ENCODE data around the gene MAPK9.
A peak's percentile ranks its signal among the peaks of the same experiment; 100 is the strongest.
"Not testable (repeated sequence)": the region's sequence is repeated elsewhere in the genome, so short reads cannot be mapped to it uniquely, and the experiment has no call there.

Gene MAPK9

DNA sequence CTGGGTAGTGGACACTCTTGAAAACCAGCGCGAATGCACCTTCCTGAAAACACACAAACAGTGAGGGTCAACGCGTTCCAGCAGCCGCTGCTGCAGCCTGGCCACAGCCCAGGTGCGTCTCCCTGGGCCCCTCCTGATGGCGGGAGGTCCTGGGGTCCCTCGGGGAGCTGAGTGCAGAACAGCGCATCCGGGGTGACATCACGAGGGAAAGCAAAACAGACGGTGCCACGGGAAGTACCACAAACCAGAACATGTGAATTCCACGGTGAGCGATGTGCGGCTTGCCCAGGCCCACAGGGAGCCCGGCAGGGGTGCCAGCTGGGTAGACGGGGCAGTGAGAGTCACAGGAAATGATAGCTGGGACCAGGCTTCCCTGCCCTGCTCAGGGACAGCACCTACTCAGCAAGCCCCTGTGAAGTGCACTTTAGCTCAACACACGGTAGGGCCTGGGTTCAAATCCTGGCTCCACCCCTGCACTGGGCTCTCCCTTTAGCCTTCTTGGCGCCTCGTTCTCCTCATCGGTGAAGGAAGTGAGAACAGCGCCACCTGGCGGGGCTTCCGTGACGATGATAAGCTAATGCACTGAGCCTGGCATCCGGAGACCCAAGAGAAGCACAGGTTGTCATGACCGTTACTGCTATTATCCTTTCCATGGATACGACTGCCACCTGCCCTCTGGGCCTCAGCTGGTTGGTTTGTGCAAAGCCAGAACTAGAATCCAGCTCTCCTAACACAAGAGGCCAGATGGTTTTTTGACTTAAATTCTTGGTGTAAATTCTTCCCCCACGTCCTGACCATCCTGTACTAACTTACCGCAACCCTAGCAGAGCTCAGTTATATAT is 36.6 kb upstream of the MAPK9 start:
- DNase-seq (ENCODE audit: extremely low read depth in 1 of 2, low read depth in 1 of 2): peak; percentile 61 to 79

DNA sequence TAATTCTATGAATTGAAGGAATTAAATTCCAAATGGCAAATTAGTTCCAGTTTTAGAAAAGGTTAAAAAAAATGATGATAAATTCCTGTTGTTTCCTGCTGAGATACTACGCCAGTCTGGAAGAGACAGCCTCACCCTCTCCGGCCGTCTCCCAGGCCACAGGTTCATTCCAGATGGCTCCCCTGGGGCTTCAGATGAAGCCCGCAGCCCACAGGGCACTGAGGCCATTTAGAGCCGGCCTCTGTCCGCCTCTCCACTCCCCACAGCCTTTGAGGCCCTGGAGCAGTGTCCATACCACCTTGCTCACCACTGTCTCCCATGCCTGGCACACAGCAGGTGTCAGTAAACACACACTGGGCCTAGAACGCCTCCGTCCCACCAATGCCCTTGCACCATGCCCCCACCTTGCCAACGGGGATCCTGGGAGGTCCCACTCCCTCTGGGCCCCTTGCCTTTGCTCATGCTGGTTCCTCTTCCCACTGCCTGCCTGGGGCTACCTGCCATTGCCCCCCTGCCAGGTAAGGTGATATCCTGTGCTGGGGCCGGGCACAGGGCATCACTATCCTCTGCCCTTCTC is 35.2 kb upstream of the MAPK9 start:
- DNase-seq (ENCODE audit: extremely low read depth in 1 of 2, low read depth in 1 of 2): no peak

DNA sequence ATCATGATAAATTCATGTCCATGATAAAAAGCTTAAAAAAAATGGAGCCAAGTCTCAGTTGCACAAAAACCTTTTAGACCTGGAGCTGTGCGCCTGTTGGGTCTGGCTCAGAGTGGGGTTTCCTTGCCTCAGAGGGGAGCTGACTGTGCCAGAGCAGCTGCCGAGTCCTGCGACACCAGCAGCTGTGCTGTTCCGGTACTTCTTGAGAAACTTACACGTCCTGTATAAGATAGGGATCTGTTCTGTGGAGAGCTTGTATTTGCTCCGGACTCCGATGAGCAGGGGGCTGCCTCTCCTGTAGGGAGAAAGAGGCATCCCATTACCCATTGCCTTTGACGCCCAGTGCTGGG is 32.7 kb upstream of the MAPK9 start:
- no peak for DNase-seq (ENCODE audit: extremely low read depth in 1 of 2, low read depth in 1 of 2)

DNA sequence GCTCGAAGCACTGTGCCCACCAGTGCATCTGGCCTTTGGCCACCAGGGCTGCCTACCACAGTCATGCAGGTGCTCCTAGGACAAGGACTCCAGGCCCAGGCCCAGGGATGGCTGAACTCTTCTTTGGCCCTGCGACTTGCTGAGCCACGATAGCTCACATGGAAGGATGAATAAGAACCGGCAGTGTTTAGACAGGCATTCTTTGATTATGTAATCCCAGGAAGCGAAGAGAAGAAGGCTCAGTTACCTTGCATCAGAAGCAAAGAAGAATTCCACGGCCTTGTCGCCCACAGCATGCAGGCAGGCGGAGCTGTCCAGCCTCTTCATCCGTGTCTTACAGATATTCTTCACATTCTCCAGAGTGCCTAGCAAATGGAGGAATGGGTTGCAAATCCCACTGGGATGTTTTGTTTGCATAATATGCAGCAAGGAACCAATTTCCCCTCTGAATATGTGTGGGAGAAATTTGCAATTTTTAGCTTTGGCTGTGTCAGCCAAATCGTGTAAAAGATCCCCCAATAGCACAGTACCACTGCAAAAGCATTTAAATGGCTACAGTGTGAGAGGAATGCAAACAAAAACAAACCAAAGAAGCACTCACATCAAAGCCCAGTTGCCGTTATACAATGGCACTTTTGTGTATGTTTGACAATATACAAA is 32.2 kb upstream of the MAPK9 start:
- DNase-seq (ENCODE audit: extremely low read depth in 1 of 2, low read depth in 1 of 2): no peak

DNA sequence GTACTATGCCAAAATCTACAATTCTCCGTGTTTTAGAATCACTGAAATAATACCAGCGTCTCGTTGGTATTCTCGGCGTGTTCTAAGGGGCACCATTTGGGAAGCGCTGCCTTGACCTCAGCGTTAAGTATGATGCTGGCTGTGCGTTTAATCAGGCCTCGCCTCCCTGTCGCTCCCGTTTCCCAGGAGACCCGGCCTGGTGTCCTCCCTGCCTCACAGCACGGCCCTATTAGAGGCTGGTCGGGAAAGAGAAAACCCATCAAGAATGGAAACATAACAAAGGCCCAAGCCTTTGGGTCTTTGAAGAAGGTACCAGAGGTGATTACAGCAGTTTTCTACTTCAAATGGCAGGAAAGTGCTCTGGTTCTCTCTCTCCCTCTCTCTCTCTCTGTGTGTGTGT is 31.3 kb upstream of the MAPK9 start:
- no peak for DNase-seq (ENCODE audit: extremely low read depth in 1 of 2, low read depth in 1 of 2)

DNA sequence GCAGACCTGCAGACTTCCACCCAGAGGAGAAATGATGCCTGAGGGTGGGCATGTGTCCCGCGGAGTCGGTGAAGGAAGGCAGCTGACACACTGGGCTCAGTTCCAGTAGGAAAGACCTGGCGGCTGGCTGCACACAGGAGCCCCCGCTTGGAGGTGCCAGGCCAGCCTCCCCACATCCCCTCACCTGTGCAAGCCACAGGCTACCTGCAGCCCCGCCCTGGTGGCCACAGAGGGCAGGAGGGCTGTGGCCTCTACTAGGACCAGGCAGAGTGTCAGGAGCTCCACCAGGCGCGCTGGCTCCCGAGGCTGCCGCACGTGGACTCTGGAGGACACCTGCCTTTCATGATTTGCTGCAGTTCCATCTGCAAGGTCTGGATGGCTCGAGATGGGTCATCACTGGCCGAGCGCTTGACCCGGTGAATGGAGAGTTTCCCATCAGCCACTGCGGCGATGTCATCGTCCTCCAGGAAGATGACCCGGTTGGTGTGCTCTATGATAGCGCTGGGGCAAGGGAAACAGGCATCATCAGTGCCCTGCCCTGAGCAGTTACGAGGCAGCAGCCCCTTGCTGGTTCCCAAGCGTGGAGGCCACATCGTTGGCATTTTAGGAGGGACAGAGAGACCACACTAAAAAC is 26.7 kb upstream of the MAPK9 start:
- no peak for DNase-seq (ENCODE audit: extremely low read depth in 1 of 2, low read depth in 1 of 2)

DNA sequence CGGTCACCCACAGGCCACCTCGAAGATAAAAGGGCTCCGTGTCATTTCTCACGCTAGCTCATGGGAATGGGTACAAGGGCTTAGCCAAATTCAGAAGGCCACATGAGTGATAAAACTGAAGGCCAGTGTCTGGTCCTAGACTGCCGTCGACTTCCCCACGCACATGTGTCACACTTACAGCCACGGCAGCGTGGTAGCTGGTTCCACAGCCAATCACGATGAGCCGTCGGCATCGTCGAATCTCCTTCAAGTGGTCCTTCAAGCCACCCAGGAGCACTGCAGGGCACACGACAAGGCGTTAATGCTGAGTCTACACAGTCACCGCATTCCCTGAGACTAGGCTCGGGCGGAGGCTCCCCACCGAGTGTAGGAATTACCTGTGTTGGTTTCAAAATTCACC is 24.7 kb upstream of the MAPK9 start:
- DNase-seq (ENCODE audit: extremely low read depth in 1 of 2, low read depth in 1 of 2): no peak

DNA sequence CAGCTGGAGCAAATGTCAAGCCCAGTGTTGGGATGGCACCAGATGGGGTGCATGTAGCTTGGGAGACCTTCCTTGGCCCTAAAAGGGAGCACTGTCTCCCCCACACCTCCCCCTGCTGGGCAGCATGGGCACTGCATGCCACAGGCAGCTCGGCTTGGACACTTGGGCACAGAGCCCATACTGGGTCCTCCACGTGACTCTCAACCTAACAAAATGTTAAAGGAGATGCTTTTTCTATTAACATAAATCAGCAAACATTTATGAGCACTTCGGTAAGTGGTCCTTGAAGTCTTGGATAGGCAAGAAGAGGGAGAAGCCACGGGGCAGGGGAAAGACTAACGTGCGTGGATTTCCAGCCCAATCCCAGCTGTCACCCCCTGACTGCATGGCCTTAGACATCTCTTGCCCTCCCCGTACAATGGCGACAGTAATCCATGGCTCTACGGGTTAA is 23.9 kb upstream of the MAPK9 start:
- peak; percentile 34 to 72 for DNase-seq (ENCODE audit: extremely low read depth in 1 of 2, low read depth in 1 of 2)

DNA sequence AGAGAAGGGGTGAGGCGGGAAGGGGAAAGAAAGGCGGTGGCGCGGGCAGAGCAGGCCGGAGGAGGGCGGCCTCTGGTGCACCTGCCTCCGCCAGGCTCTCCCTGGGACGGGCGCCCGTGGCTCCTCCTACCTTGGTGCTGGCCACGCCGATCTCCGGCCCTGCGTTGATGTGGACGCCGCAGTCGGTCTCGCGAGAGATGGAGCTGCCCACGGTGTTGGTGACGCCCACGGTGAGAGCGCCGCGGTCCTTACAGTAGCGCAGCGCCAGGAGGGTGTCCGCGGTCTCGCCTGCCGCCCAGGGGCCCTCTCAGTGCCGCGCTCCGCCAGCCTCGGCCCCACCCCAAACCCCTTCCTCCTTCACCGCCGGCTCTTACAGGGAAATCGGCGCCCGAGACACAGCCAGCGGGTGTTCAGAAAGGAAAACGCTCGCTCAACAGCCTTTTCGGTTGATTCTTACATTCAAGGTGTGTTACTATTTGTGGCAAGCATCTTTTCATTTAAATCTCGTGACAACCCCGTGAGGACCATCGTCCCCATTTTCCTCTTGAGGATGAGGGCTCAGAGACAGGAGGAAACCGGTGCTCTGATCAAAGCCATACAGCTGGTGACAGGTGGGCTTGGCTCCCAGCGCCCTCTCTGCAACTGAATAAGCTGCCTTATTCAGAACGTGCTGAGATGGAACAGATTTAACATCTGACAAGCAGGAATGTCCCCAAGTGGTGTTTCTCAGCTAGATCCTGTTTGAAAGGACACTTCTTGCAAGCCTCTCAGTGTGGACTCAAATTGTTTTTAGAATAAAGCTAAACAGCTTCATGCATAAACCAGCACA is 22.0 kb upstream of the MAPK9 start:
- DNase-seq (ENCODE audit: extremely low read depth in 1 of 2, low read depth in 1 of 2): peak in 1 of 2 donors; percentile 50

DNA sequence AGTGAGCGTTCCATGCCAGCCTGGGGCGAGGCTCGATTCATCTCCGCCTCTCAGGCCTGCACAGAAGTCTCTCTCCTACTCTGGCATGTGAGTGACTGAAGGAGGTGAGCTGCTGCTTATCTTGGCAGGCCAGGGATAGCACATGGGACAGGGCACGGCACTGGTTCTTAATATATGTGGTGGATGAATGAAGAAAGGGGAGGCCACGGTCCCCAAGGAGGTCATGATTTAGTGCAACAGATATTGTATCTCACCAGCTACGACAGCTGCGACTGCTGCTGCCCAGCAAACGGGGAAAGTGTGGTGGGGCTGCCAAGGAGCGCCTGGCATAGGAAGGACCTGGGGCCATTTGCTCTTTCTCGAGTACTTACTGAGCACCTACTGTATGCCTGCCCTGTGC is 19.3 kb upstream of the MAPK9 start:
- DNase-seq (ENCODE audit: extremely low read depth in 1 of 2, low read depth in 1 of 2): no peak

DNA sequence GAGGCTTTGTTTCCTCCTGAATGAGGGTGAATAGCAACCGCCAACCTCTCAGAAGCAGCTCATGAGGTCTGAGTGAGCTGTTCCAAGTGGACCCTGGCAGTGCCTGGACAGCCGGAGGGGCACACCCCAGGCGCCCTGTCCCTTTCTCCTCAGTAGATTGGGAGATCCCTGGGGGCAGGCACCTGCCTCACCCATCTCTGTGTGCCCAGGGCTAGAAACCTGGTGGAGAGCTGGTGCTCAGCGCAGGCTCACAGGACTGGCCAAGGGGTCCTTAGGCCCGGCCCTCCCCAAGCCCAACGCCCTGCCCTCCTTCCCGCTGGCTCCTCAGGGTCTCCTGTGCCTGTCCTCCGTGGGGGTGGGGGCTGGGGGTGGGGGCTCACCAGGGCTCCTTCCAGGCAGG is 14.9 kb upstream of the MAPK9 start:
- no peak for DNase-seq (ENCODE audit: extremely low read depth in 1 of 2, low read depth in 1 of 2)

DNA sequence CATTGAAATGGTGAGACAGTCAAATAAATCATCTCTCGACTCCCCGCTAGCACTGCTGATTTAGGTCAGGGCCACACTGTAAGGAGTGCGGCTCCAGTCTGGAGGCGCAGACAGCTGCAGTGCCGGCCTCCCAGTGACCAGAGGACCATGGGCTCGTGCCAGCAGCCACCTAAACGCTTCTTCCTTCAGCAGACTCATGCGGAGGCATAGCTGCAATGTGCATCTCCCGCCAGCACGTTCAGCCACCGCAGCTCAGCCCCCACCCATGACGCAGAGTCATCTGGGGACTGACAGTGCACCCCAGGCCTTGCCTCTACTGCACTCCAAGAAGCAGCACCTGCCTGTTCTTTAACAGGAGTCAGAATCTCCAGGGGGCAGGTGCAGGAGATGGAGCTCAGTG is 13.6 kb upstream of the MAPK9 start:
- DNase-seq (ENCODE audit: extremely low read depth in 1 of 2, low read depth in 1 of 2): no peak

DNA sequence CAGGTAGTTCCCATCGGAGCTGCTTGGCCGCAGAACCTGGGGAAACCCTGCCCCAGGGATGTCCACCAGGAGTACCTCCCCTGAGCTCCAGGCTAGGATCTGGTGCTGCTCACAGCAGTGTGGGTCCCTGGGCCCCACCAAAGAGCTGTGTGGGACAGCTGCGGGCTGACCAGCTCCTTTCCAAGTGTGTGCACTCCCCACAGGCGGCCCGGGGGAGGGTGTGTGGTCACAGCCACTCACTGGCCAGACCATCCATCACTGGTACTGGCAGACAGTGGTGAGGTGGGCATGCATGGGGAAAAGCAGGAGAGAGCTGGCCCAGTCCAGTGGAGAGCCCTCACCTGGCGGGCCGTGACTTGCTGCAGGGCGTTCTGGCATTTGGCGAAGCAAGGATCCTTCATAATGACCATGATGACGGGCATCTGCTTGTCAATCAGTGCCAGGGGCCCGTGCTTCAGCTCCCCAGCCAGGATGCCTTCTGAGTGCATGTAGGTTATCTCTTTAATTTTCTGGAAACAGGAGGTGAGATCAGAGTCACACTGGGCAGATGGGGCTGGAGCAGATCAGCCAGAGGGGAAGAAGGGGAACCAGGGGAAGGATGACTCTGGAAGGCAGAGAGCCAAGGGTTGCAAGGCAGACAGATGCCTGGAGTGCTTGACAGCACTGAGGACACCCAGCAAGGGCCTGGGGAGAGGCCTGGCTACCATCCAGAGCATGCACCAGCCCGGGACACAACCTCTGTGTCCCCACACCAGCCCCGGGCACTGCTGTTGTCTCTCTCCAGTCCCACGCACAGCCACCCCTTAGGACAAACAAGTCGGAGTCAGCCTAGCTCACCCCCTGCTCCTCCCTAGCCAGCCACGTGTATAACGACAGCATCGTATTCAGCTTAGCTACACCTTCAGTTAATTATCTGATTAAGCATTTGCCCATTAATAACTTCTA is 12.8 kb upstream of the MAPK9 start:
- DNase-seq (ENCODE audit: extremely low read depth in 1 of 2, low read depth in 1 of 2): no peak

DNA sequence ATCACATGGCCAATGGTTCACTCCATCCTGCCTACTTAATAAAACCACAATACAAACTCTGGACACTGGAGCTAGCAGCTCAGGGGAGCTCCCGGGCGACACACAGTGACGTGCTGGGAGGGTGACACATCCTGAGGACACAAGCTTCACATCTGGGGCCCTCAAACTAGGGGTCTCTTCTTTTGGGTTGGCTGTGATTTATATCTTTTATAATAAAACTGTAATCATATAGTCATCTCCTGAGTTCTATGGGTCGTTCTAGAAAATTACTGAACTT is 12.1 kb upstream of the MAPK9 start:
- DNase-seq (ENCODE audit: extremely low read depth in 1 of 2, low read depth in 1 of 2): no peak

DNA sequence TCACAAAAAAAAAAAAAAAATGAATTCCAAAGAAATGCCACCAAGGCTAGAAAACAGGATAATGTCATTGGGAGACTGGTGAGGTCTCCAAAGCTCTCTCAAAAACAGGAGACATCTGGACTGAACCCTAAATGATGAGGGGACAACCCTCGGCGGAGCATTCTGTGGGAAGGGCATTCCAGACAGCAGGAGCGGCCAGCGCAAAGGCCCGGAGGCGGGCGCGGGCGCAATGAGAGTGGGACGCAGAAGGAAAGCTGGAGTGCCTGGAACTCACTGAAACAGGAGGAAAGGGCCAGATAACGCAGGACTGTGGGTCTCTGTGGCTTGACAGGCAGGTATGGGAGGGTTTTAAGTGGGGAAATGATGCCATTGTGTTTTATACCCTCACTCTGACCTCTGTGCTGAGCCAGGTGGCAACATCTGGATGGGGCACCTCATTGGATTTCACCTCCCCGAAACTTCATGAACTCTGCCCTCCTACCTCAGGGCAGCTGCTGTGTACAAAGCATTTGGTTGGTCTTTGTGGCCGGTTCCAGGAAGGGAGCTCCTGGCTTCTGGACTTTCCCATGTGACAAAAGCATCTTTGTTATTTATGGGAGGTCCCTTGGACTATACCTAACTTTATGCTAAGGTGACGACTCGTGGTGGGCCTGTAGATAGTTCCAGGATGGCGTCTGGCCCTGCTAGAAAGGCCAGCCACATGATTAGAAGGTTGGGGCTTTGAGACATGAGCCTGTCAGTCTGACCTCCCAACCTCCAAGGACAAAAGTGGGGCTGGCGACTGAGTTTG is 11.5 kb upstream of the MAPK9 start:
- DNase-seq (ENCODE audit: extremely low read depth in 1 of 2, low read depth in 1 of 2): no peak

DNA sequence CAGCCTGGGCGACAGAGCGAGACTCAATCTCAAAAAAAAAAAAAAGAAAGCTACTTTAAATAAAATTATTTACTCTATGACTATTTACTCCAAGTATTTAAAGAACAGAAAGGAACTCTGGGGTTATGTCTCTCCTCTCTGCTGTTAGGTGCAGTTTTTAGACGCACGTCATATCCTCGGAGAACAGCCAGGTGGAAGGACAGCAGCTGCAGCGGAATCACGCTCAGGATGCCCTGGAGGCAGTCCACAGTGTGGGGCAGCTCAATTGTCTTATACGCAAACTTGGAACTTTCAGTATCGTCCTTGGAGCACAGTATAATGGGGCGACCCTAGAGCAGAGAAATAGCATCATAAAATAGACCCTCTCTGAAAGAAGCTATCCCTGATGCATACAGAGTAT is 10.4 kb upstream of the MAPK9 start:
- DNase-seq (ENCODE audit: extremely low read depth in 1 of 2, low read depth in 1 of 2): no peak

DNA sequence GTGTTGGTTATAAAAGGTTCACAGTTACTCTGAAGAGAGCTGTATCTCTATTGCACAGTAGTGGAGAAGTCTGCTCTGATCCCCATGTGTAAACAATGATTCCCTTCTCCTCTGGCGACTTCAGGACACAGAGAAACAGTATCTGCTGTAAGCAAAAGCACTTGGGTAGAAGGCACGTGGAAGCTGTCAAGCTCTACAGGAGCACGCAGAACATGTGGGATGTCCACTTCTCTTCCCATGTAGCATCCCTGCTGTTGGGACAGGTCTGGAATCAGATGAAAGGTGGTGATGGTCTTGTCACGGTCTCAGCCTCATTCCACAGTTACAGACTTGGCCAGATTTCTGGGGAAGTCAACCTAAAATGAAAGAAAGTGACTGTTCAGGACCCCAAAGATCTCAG is 9.4 kb upstream of the MAPK9 start:
- no peak for DNase-seq (ENCODE audit: extremely low read depth in 1 of 2, low read depth in 1 of 2)

DNA sequence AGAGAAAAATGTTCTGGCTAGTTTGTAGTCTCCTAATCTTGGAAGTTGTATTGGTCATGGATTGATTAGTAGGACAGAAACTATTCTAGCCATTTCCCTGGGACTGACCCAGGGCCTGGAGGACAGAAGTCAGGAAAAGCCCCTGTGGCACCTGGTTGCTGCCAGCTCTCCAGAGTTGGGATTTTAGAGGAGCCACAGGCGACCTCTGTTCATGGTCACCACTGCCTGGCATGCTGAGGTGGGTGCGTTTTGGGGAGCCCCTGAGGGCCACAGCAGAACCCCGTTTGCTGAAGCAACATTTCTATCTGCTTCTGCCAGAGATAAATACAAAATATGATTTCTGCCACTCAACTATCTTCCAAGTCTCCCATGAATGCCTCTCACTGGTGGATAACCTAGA is 7.6 kb upstream of the MAPK9 start:
- no peak for DNase-seq (ENCODE audit: extremely low read depth in 1 of 2, low read depth in 1 of 2)

DNA sequence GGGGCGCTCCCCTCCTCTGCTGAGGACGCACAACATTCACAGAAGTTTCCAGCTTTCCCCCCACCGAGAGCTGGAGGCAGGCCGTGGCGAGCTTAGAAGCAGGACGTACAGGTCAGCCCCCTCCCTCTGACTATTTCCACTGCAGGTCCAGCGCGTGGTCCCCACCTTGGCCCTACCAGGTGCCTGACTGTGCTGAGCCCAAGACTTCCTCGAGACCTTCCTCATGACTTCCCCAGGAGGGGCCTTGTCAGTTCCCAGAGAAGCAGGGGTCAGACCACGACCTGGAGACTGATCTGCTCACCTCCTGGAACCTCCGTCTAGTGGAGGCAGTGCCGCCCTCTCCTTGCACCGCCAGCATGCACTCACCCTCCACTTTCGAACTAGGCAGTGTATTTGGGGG is 7.1 kb upstream of the MAPK9 start:
- DNase-seq (ENCODE audit: extremely low read depth in 1 of 2, low read depth in 1 of 2): not testable (repeated sequence)
